ENCODE results near the gene PFDN6. TPM values are rescaled to one million over a fixed set of nuclear protein-coding genes. Genes with fewer than 3 reads are reported as not detected.

The PFDN6 gene
- total and polyA plus RNA-seq, 2 of the 13 experiments (the other 11 are each of a cell fraction or from before 2014, with no cell fraction given) = 75.5 to 87.0 TPM

DNA sequence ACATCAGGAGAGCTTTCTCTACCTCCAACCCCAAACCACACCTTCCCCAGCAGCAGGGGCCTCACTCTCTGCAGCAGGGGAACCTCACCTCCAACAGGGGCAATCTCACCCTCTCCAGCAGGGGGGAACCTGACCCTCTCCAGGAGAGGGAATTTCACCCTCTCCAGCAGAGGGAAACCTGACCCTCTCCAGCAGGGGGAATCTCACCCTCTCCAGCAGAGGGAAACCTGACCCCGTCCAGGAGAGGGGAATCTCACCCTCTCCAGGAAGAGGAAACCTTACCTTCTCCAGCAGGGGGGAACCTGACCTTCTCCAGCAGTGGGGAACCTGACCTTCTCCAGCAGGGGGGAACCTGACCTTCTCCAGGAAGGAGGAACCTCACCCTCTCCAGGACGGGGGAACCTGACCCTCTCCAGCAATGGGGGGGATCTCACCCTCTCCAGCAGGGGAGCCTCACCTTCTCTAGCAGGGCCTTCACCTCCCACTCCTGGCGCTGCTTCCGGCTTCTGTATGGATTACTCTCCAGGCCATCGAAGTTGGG, 9.4 kb upstream of the PFDN6 start (continued):
- TF ChIP-seq IKZF1 (IDR thresholded peaks at IDR 0.05) = no peak
- TF ChIP-seq ZNF564 (CRISPR knock-in tag; IDR thresholded peaks at IDR 0.05) = no peak
- TF ChIP-seq, protein P1, sequence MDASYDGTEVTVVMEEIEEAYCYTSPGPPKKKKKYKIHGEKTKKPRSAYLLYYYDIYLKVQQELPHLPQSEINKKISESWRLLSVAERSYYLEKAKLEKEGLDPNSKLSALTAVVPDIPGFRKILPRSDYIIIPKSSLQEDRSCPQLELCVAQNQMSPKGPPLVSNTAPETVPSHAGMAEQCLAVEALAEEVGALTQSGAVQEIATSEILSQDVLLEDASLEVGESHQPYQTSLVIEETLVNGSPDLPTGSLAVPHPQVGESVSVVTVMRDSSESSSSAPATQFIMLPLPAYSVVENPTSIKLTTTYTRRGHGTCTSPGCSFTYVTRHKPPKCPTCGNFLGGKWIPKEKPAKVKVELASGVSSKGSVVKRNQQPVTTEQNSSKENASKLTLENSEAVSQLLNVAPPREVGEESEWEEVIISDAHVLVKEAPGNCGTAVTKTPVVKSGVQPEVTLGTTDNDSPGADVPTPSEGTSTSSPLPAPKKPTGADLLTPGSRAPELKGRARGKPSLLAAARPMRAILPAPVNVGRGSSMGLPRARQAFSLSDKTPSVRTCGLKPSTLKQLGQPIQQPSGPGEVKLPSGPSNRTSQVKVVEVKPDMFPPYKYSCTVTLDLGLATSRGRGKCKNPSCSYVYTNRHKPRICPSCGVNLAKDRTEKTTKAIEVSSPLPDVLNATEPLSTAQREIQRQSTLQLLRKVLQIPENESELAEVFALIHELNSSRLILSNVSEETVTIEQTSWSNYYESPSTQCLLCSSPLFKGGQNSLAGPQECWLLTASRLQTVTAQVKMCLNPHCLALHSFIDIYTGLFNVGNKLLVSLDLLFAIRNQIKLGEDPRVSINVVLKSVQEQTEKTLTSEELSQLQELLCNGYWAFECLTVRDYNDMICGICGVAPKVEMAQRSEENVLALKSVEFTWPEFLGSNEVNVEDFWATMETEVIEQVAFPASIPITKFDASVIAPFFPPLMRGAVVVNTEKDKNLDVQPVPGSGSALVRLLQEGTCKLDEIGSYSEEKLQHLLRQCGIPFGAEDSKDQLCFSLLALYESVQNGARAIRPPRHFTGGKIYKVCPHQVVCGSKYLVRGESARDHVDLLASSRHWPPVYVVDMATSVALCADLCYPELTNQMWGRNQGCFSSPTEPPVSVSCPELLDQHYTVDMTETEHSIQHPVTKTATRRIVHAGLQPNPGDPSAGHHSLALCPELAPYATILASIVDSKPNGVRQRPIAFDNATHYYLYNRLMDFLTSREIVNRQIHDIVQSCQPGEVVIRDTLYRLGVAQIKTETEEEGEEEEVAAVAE (CRISPR knock-in tag; IDR thresholded peaks at IDR 0.05; ENCODE audit: borderline replicate concordance) = no peak
- TF ChIP-seq ZNF331 (CRISPR knock-in tag; IDR thresholded peaks at IDR 0.05) = peak; percentile 60
- TF ChIP-seq PAWR (CRISPR knock-in tag; IDR thresholded peaks at IDR 0.05; ENCODE audit: borderline replicate concordance) = no peak
- no peak for TF ChIP-seq ZNF121 (CRISPR knock-in tag; IDR thresholded peaks at IDR 0.05)
- TF ChIP-seq ZBTB4 (CRISPR knock-in tag; IDR thresholded peaks at IDR 0.05; ENCODE audit: borderline replicate concordance) = peak; percentile 9; the same call in 1 of the 2 replicates
- TF ChIP-seq PATZ1 (CRISPR knock-in tag; IDR thresholded peaks at IDR 0.05) = peak; percentile 72
- TF ChIP-seq RFX5 (IDR thresholded peaks at IDR 0.05; ENCODE audit: low read depth, low read length) = no peak
- peak; percentile 26; the same call in 1 of the 2 replicates for TF ChIP-seq FOSL2 (CRISPR knock-in tag; IDR thresholded peaks at IDR 0.05)
- no peak for TF ChIP-seq CSRNP1 (CRISPR knock-in tag; IDR thresholded peaks at IDR 0.05)
- TF ChIP-seq LCORL (IDR thresholded peaks at IDR 0.05) = no peak
- TF ChIP-seq LCORL (CRISPR knock-in tag; IDR thresholded peaks at IDR 0.05) = peak; percentile 78
- peak; percentile 72 for TF ChIP-seq HNF1B (CRISPR knock-in tag; IDR thresholded peaks at IDR 0.05)
